Mammary epithelial cell (primary cell): ENCODE results near the gene SPON1.

ENCODE experiments used
- CTCF ChIP-seq, 2 donors: IDR thresholded peaks in 1 of 2; conservative IDR thresholded peaks in 1 of 2; 2 replicates each; pipeline ENCODE4 v1.5.1; 2011 to 2012; ENCODE audit warnings: inconsistent platforms in 2 of 2, low read length in 2 of 2, mild to moderate bottlenecking in 2 of 2, control low read depth in 1 of 2, low read depth in 1 of 2; ENCODE audit not compliant: insufficient read depth in 1 of 2; ENCODE audit errors: extremely low read depth in 1 of 2
- EZH2 ChIP-seq: IDR thresholded peaks from 2 replicates; pipeline ENCODE4 v1.6.1; 2012; ENCODE audit warnings: low read length, inconsistent platforms, borderline replicate concordance

- TF ChIP-seq CTCF (conservative IDR thresholded peaks at IDR 0.05 in 1 of 2, IDR thresholded peaks at IDR 0.05 in 1 of 2; ENCODE audit: extremely low read depth in 1 of 2, insufficient read depth in 1 of 2, low read depth in 1 of 2, low read length in 2 of 2), result no peak
- TF ChIP-seq EZH2, result no peak
Measured at GRCh38 chr11:13956988-13957387, 5.5 kb upstream of the SPON1 start.
